ENCODE results near the gene VARS2.
"Not testable (repeated sequence)": the region's sequence is repeated elsewhere in the genome, so short reads cannot be mapped to it uniquely, and the experiment has no call there.

The VARS2 gene

GRCh38 chr6:30895343-30895742 is 18.7 kb upstream of the VARS2 start:
- FAIRE-seq, result no peak
- no peak for DNase-seq (ENCODE audit: extremely low spot score, insufficient read length, low read depth)

GRCh38 chr6:30896541-30896940 is 17.5 kb upstream of the VARS2 start:
- DNase-seq (ENCODE audit: extremely low spot score, insufficient read length, low read depth), result no peak
- FAIRE-seq, result no peak

- DNase-seq (ENCODE audit: extremely low spot score, insufficient read length, low read depth) (no peak), FAIRE-seq (no peak)
These were observed 16.2 kb upstream of the VARS2 start for GRCh38 chr6:30897882-30898281.

- FAIRE-seq, result no peak
- DNase-seq (ENCODE audit: extremely low spot score, insufficient read length, low read depth), result no peak
These were observed 15.2 kb upstream of the VARS2 start for GRCh38 chr6:30898750-30899360.

- DNase-seq (ENCODE audit: extremely low spot score, insufficient read length, low read depth) (no peak), FAIRE-seq (no peak)
These were observed 13.1 kb upstream of the VARS2 start for GRCh38 chr6:30900863-30901417.

GRCh38 chr6:30901436-30901835 is 12.6 kb upstream of the VARS2 start:
- DNase-seq (ENCODE audit: extremely low spot score, insufficient read length, low read depth), result no peak
- FAIRE-seq, result no peak

GRCh38 chr6:30902196-30902595 is 11.8 kb upstream of the VARS2 start:
- not testable (repeated sequence) for FAIRE-seq; DNase-seq (ENCODE audit: extremely low spot score, insufficient read length, low read depth)

GRCh38 chr6:30902709-30903108 is 11.3 kb upstream of the VARS2 start:
- DNase-seq (ENCODE audit: extremely low spot score, insufficient read length, low read depth) (no peak), FAIRE-seq (no peak)

GRCh38 chr6:30903236-30903635 is 10.8 kb upstream of the VARS2 start:
- FAIRE-seq, result no peak
- DNase-seq (ENCODE audit: extremely low spot score, insufficient read length, low read depth), result no peak

- DNase-seq (ENCODE audit: extremely low spot score, insufficient read length, low read depth); FAIRE-seq: not testable (repeated sequence)
These were observed 6.7 kb upstream of the VARS2 start for GRCh38 chr6:30907290-30907757.

- peak; percentile 92 for FAIRE-seq
- DNase-seq (ENCODE audit: extremely low spot score, insufficient read length, low read depth), result peak; percentile 88
These were observed 6.1 kb upstream of the VARS2 start, which contains the start of gene GTF2H4 for GRCh38 chr6:30907758-30908591. TSS of gene GTF2H4 (plus strand) at chr6:30908207.

GRCh38 chr6:30908700-30909099 is 5.3 kb upstream of the VARS2 start:
- DNase-seq (ENCODE audit: extremely low spot score, insufficient read length, low read depth) (no peak), FAIRE-seq (no peak)

- FAIRE-seq; DNase-seq (ENCODE audit: extremely low spot score, insufficient read length, low read depth): not testable (repeated sequence)
These were observed 3.6 kb upstream of the VARS2 start for GRCh38 chr6:30910473-30910872.

- DNase-seq (ENCODE audit: extremely low spot score, insufficient read length, low read depth), result no peak
- no peak for FAIRE-seq
These were observed 1.1 kb upstream of the VARS2 start for GRCh38 chr6:30912746-30913520.

GRCh38 chr6:30913721-30914075 is 340 bp upstream of the VARS2 start:
- FAIRE-seq, result no peak
- peak; percentile 17 for DNase-seq (ENCODE audit: extremely low spot score, insufficient read length, low read depth)

- FAIRE-seq, result no peak
- no peak for DNase-seq (ENCODE audit: extremely low spot score, insufficient read length, low read depth)
These were observed 984 bp downstream of the VARS2 start for GRCh38 chr6:30914854-30915590.

GRCh38 chr6:30915591-30915946 is 1.5 kb downstream of the VARS2 start:
- peak; percentile 42 for DNase-seq (ENCODE audit: extremely low spot score, insufficient read length, low read depth)
- FAIRE-seq, result peak; percentile 73

- no peak for FAIRE-seq
- DNase-seq (ENCODE audit: extremely low spot score, insufficient read length, low read depth), result no peak
These were observed 3.0 kb downstream of the VARS2 start for GRCh38 chr6:30917041-30917440.

GRCh38 chr6:30917487-30917886 is 3.4 kb downstream of the VARS2 start:
- no peak for DNase-seq (ENCODE audit: extremely low spot score, insufficient read length, low read depth)
- FAIRE-seq, result no peak

GRCh38 chr6:30918670-30919069 is 4.6 kb downstream of the VARS2 start:
- FAIRE-seq (no peak), DNase-seq (ENCODE audit: extremely low spot score, insufficient read length, low read depth) (no peak)
